GM04503 (cell line): Measurements from ENCODE around the gene NR6A1.
"Not testable (repeated sequence)": the region's sequence is repeated elsewhere in the genome, so short reads cannot be mapped to it uniquely, and the experiment has no call there.

ENCODE experiments used
- DNase-seq: peaks from one replicate; pipeline ENCODE4 v3.0.0-alpha.2; 2012; ENCODE audit warnings: low read depth

Gene NR6A1

DNA sequence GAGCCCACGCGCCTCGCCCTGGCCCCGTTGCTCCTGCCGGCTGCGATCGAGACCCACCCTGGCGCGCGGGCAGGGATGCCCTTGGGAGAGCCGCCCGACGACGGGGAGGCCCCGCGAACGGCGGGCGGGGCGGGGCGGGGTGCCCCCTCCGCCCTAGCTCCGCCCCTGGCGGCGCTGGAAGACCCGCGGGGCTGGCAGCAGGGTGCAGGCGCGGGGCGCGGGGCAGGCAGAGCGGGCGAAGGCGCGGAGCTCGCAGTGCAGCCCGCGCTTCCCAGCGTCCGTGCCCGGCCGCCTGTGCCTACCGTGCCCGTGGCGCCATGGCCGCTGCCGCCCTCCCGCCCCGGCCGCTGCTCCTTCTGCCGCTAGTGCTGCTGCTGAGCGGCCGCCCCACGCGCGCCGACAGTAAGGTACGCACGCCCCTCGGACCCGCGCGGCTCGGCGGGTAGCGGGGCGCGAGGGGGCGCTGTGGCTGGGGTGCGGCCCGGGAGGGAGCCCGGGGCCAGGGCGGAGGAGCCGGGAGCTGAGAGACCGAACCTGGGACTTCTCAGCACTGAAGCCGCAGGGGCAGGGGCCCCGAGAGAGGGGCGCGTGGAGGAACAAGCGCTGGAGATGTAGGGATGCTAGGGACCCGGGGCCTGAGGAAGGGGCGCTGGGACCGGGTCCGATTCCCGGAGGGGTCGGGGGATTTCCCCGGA, 6.0 kb upstream of the NR6A1 start, which contains the start of gene OLFML2A:
Gene OLFML2A, plus strand, starts transcription at position 180 of the 695 bp plus-strand sequence. Its CDS starts 138 bp downstream, at position 318.
- DNase-seq = no peak

DNA sequence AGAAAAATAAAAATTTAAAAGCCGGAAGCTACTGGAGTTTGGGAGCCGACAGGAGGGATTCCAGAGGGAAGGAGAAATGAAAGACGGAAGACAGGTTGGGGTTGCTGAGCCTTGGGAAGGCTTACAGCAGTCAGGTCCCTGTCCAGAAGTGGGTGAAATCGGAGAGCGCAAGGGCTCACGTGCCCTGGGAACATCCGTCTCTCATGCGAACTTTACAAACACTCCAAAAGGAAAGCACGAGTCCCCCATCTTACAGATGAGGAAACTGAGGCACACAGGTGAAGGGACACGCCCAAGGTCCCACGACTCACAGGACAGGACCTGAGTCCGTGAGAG, 5.5 kb upstream of the NR6A1 start:
- DNase-seq = no peak

DNA sequence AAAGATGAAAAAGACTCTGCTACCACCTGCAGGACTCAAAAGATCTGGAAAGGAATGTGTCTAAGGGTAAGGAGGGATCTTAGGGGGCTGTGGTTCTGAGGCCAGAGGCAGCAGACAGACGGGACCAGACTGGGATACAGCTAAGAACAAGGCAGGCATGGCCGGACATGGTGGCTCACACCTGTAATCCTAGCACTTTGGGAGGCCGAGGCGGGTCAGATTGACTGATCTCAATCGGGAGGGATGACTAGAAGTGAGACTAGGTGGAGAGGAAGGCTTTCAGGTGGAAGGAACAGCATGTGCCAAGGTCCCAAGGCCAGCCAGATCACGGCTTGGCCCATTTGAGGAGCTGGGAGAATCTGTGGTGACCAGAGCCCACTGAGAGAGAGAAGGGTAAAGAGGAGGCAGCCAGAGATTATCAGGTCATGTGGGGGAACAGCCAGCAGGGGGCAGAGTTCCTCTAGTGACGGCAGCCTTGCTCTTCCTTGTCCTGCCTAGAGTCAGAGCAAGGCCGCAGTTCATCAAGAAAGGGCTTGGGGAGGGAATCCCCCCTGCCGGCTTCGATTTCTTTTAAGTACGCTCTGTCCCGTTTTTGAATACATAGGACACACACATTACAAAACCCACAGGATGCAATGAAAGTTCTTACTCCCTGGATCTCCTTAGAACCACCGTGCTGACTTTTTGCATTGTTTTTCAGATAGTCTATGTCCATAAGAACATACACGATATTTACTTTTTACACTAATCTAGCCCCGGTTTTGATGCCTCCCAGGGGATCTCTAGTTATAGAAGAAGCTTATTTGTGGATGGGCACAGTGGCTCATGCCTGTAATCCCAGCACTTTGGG, 3.2 kb upstream of the NR6A1 start:
- DNase-seq = no peak

DNA sequence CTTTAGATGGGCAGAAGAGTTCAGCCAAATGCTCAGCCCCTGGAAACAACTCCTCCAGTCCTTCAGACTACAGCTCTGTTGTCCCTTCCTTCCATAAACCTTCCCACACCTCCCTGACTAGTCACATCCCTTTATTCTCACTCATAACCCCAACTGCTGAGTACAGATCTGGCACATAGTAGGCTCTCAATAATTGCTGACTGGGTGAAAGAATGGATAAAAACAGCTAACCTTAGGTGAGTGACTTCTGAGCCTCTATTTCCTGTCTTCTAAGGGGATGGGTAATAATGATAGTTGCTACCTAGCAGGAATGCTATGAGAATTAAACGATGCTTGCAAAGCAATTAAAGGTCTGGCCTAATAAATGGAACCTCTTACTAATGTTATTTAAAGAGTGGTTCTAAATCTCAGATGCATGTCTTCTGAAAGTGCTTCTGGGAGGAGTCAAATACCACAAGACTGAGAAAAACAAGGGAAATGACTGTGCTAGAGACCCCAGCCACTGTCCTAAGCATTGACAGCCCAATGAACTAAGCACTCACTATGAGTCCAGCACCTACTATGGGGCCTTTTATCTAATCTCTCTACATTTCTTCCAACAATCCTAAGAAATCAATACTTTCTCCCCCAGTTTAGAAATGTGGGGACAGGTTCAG, 2.5 kb upstream of the NR6A1 start:
- no peak for DNase-seq

DNA sequence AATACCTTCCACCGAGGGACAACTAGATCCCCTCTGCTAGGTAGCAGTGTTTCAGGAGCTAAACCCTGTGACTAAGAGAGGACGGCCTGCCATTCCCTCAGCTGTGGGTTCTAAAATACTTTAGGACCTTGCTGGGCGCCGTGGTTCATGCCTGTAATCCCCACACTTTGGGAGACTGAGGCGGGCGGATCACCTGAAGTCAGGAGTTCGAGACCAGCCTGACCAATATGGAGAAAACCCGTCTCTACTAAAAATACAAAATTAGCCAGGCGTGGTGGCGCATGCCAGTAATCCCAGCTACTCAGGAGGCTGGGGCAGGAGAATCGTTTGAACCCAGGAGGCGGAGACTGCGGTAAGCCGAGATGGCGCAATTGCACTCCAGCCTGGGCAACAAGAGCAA, 1.8 kb upstream of the NR6A1 start:
- not testable (repeated sequence) for DNase-seq

DNA sequence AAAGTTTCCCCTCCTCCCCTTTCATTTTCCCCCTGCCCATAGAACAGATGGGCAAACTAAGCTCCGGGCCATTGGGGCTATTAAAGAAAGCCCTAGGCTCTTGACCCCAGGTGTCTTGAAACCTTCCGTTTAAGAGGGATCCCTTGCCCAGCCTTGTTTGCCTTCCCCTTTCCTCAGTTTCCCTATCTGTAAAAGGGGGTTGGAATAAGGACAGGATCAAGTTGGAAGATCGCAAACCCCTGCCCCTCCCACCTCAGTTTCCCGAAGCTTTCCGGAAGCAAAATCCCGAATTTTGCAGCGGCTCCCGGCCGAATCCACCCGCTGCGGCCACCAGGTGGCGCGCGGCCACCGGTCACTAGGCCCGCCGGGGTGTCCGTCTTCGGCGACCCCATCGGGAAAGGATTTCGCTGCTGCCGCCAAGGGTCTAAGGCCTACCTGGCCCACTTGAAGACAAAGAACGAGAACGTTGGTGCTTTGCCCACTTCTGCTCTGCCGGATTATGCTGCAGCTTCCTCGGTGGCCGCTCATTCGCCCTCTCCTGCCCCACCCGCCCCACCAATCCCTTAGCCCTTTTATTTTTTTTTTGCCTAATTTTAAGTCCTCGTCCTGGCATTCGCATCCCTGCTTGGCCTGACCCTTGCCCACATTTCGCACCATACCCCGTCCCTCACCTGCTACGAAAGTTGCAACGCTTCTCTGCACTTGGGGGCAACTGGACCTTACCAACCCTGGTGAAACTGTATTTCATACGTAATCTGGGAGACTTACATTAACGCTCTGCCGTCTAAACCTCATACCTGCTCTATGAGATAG, 962 bp upstream of the NR6A1 start:
- DNase-seq = no peak

DNA sequence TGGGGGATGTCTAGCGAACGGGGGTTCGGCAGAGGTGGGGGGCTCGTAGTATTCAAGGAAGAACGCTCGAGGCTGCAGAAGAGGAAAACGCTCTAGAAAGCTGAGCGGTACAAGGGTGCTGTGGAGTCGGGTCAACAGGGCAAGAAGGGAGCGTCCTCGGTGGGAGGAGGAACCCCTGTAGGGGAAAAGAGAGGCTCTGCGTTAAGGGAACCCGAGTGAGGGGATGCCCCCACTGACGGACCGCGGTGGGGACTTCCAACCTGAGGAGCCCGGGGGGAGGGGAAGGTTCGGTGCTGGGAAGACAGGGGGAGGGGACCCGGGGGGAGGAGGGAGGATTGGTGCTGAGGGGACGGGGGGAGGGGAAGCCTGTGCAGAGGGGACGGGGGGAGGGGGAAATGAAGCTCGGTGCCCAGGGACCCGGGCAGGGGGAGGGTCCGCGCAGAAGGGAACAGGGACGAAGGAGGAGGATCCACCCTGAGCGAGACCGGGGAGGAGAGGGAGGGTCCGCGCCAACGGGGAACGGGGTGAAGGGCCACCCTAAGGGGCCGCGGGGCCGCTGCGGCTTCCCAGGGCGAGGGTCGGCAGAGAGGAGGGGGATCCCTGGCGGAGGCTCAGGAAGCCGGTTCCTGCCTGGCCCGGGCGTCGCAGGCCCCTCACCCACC, 621 bp downstream of the NR6A1 start:
- DNase-seq = no peak

DNA sequence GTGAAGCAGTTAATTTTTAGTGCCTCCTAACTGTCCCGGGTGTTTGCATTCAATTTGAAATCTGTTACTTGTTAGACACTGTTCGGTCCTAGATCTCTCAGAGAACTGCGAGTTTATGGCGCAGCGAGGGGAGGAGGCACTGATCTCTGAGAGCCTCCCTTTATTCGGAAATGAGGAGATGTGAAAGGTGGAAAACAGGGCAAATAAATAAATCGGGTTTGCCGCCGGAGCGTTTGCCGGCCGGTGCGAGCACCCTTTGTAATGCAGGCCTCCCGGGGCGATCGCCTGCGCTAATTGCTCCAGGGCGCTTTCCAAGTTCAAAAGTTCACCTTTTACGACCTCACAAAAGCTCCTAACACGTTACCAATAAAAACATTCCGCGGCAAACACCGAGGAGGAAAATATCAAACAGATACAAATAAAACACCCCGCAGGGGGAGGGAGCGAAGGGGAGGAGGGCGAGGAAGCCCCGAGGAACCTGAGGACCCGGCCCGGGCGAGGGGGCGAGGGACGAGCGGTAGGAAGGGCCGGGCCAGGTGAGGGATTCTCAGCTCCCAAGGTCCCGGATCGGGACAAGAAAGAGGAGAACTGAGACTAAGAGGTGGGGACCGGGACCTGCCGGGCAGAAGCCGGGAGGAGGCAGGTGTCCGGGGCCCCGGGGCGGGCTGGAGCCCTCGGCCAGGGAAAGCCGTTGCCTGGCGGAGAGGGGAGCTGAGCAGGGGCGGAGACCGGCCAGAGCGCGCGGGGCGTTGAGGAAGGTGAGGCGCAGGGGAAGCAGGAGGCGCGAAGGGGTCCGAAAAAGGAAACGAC, 1.4 kb downstream of the NR6A1 start:
- DNase-seq = no peak

DNA sequence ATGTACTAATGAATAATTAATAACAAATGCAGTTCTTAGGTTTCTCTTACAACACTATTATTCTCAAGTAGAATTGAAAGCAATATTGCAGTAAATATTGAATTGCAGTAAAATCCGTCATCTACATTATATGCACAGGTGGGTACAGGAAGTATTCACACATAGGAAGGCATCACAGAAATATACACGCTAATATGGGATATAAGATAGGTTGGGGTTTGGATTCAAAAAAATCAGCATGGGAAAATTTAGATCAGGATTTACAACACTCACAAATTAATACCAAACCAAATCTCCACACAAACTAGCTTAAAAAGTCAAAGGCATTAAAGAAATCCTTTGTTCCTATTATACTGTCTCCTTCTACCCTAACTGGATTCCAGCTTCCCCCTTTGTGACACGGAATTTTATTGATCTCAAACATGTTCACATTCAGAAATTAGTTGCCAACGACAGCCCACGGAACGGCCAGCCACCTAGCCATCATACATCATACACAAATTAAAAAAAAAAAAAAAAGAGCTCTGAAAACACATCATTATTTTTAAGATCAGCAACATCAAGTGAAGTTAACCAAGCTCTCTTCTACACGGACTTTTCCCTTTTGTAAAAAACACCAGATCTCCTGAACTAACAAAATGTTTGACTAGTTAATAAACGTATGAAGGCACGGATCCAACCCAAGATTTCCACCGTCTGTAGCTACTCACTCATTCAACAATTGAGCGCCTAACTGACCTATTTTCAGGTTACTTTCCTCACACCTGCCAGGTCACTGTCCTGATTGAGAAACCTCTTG, 2.2 kb downstream of the NR6A1 start:
- no peak for DNase-seq

DNA sequence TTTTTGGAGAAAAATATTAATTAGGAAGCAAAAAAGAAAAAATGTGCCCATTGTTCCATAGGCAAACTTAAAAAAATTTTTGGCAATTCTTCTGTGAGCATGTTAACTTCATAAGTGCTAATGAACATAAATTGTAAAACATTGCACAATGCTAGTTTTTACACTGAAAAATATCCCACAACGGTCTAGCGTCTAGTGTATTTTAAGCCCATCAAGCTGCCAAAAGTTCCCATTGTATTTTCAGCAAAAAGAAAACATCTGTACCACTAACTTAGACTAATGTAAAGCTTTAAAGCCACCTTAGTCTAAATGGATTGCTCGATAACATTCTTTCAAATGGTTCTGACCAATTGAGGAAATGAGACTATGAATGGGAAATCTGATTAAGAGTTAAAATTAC, 2.8 kb downstream of the NR6A1 start:
- no peak for DNase-seq

DNA sequence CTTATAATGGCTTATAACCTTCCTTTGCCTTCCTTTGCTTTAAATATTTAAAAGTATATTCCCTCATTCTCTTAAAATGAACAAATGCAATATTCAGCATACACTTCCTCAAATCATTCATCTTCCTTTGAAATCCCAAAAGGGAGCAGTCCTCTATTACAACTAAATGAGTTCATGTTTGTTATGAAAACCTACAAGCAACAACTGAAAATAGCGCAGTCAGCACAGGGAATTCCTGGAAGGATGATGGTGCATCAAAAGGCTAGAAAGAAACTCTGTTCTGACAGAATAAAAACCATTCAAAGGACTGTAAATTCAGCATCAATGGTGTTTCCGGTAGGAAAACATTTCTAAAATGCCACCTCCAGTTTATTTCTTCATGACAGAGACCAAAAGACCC, 3.3 kb downstream of the NR6A1 start:
- DNase-seq = no peak

DNA sequence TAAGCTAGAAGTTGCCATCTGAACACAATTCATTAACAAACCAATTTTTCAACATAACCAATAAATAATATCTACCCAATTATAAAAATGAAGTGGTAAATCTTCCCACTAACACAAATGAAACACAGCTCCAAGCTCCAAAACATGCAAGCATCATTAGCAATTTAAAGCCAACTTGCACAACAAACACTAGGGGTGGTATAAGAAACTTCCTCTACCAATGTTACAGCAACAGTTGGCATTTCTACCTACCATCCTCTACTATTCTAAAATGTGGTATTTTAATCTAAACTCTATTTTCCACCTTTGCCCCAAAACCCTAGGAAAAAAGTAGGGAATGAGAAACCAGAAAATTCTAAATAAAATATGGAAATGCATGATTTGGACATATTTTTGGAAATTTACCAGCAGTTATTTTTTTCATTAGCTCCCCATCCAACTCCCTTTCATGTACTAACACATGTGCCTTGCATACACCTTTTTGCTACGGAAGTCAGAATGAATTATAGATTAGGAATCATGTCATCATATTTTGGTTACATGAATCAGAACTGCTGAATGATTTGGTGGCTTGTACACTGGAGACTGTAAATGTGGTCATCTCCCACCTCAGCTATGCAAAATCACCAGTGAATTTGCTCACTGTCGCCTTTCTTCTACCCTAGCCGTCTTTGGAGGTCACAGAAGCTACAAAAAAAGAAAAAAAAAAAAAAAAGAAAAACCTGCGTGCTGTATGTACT, 4.1 kb downstream of the NR6A1 start:
- no peak for DNase-seq

DNA sequence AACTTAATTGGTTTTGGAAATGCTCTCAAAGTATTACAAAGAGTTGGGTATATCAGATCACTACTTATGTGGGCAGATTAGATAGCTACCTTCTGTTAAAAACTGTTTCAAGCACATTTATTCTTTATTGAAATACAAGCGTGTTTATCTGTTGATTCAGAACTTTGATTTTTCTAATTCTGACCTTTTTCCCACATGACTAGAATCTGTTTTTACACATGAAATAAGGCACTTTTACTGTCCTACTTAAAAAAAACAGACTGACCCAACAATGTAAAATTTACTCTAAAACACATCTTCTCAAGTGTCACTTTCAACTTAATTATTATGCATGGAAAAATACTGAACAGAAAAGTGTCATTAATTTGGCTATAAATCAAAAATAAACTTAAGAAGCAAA, 4.8 kb downstream of the NR6A1 start:
- no peak for DNase-seq

DNA sequence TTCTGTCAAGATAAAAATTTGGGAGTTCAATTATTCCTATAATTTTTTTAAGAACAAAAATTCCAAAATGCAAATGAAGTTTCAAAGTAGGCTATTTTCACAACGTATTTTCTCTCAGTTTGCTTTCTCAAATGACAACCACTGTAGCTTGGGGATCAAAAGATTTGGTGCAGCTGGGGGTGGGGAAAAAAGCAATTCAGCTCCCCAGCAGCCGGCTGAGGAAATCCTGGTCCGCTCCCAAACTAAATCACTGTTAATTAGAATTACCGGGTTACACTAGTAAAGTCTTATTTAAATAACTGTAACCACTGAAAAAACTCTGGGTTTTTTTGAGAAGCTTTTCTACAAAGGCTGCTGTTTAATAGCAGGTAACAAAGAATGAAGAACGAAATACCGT, 5.7 kb downstream of the NR6A1 start:
- no peak for DNase-seq

DNA sequence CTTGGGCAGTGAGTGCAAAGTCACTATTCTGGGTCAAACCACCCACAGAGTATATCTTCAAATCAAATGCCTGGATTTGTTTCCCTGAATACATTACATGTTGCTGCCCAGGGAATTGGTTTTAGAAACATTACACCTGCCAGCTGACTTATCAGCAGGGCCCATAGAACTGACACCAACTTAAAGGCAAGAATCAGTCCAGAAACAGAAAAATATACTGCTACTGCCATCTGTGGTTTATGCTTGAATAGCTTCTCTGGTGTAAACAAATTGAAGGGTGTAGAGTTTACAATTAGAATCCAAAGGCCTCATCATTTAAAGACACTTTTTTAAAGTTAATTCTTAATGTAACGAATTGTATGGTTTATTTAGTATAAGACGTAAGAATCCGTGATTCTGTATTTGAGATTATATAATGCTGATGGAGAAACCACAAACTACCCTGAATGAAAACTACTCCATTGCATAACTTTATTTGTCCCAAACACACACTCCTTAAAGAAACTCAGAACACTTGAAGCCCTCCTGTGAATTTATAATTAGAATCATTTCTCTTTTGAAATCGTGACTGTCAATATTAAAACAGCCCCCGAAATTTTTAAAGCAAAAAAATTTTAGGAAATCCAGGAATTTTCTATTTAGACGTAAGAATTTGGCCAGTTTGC, 6.2 kb downstream of the NR6A1 start:
- no peak for DNase-seq

DNA sequence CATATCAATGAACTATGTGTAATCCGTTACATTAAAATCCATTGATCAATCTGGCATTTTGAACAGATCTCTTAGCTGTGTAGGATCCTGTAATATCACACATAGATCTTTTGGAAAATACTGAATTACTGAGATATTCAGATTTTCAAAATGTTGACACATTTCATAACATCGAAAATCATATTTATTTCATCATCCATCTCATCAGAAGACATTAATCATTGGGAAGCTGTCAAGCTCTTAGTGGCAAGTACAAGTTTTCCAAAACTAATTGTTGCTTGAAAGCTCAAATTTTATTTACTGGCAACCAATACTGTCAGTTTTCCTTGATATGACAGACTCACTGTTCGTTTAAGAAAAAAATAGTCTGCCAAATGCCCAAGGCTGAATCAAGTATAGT, 8.5 kb downstream of the NR6A1 start:
- no peak for DNase-seq

DNA sequence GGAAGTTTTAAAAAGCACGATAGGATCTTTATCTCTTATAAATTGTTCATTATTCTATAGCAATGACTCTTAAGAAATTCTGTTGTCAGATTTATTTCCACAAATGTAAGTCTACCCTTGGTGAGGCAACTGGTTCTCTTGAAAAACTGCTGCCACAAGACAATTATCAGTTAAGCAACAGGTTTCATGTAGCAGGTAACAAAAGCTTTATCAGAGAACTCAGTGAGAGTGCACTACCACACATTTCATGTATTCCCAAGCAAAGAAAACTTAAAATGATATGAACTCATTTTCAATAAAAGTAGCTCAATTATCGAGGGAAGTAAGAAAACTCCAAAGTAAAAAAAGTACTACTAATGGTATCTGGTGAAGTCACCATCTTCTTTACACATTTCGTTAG, 9.4 kb downstream of the NR6A1 start:
- no peak for DNase-seq

DNA sequence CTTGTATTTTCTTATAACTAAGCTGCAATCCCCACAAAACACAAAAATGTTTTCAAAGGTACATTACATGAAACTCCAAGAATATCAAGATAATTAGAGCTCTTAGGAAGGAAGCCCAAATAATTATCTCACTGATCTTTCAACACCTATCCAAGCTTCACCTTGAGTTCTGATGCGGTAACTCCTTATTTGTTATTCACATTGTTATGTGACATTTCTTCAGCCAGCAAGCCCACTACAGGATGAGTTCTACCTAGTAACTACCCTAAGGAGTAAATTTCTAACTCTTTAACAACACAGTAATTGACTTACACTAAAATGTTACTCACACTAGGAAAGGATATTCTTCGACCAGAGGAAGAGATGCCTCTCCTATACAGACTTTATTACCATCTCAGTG, 9.9 kb downstream of the NR6A1 start:
- DNase-seq = no peak

DNA sequence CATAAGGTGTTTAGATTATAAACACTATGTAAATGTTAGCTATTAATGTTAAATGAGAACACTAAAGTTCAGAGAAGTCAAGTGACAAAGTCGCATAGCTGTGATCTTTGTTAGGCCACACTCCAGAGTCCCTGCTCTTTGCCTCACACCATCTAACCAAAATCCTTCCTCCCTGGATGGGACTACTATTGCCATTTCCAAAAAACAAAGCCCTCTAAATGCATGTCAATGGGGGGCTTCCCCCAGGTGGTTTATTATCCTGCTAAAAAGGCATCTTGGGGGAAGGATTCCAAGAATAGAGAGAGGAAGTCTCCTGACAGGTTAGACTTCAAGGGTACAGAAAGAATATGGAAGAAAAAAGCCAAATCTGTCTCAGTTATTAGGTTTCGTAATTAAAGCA, 10.4 kb downstream of the NR6A1 start:
- DNase-seq = no peak
